Activated naive CD8-positive, alpha-beta T cell treated with anti-CD3 and anti-CD28 coated beads for 36 hours (primary cell): ENCODE measurements around the gene ZBTB17. TPM values are rescaled to one million over a fixed set of nuclear protein-coding genes. Genes with fewer than 3 reads are reported as not detected.

Experiments used
- DNase-seq: peaks from one replicate; pipeline ENCODE4 v3.0.0; 2021
- H3K27ac Mint-ChIP-seq: one replicate; pipeline ENCODE4 v1.8.0; 2022; ENCODE audit warnings: mild to moderate bottlenecking, moderate library complexity, mixed read lengths
- H3K27me3 Mint-ChIP-seq: one replicate; pipeline ENCODE4 v1.8.0; 2022; ENCODE audit warnings: mild to moderate bottlenecking, mixed read lengths
- H3K36me3 Mint-ChIP-seq: one replicate; pipeline ENCODE4 v1.8.0; 2021; ENCODE audit warnings: mild to moderate bottlenecking, mixed read lengths
- H3K4me1 Mint-ChIP-seq: one replicate; pipeline ENCODE4 v1.8.0; 2021; ENCODE audit warnings: mixed read lengths
- H3K4me3 Mint-ChIP-seq: one replicate; pipeline ENCODE4 v1.8.0; 2022; ENCODE audit warnings: mild to moderate bottlenecking, moderate library complexity, mixed read lengths
- H3K9me3 Mint-ChIP-seq: one replicate; pipeline ENCODE4 v1.8.0; 2022; ENCODE audit warnings: mixed read lengths
- total RNA-seq, 2 experiments: library from RNA; stranded (reverse); gene quantifications; one replicate each; pipeline ENCODE4 v1.2.3, GENCODE V29; 2021

The ZBTB17 gene
- total RNA-seq, 2 experiments from 2014 or later: 52.3 to 56.1 TPM

DNA sequence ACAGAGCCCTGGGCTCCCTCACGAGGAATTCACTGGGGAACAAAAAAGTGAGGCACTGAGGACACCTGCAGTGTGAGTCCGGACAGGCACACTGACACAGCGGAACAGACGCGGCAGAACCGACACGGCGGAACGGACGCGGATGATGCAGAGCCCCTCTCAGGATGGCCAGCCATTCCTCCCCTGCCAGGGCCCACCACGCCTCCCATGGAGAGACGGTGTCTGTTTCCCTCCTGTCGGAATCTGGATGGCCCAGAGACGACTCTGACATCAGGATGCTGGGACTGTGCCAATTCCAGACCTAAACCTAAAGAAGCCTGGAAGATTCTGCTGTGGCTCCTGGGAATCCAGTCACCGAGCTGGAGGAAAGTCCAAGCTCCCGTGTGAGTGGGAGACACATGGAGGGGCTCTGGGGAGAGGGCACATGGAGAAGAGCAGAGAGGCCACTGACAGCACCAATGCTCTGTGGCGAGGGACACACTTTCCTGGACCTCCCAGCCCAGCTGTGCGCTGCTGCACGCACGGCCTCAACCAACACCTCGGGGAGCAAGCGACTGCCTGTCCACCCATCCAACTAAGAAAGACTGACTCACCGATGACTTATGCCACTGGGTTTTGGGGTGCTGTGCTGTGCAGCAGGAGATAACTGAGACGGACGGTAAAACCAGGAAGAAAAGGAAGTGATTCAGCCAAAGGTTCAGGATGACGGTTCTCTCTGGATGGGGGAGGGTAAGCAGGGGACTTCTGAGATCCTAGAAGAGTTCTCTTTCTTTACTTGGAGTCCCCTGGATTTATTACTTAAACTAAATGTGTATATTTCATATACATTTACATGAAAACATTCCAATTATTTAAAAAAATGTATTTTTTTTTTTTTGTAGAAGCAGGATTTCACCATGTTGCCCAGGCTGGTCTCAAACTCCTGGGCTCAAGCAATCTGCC lies 23.3 kb downstream of the ZBTB17 start:
- Mint-ChIP-seq H3K27ac (peak overlapping the region; percentile 96), H3K9me3 (no peaks in the 10 kb centered on the region), H3K27me3 (no peaks in the 10 kb centered on the region), H3K4me3 (no peak overlapping the region), H3K36me3 (peaks cover 81% of the 10 kb centered on the region), H3K4me1 (peaks cover 92% of the 10 kb centered on the region)
- peak; percentile 45 for DNase-seq

DNA sequence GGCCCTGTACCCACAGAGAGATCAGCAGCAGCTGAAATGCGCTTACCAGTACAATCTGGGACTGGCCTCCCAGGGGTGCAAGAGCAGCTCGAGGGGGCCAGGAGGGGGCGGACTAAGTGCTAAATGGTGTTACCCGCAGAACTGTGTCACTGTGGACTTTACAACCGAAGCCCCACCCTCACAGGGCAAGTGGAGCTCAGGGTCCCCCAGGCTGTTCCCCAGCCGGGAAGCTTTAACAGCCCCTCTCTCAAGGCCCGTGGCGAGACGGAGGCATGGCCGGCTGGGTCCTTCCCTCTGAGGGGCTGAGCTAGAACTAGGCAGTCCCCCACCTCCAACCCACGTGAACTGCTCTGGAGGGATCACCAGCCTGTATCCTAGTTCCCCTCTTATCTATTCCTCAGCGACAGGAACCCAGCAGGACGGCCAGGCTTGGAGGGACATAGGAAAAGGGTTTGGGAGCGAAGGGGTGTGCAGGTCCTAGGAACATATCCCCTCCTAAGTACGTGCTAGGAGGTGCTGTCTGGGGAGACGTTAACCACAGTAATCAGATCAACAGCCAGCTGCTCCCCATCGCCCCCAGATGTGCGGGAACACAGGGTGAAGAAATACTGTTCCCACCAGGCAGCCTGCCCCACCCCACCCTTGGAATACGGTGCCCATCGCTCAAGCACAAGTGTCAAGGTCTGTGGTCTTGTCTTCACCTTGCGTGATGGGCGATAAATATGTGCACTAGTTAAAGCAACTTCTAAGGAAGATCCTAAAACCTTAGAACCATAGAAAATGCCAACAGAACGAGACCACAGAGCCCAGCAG lies 24.4 kb downstream of the ZBTB17 start:
- peak; percentile 57 for DNase-seq
- no peaks in the 10 kb centered on the region for H3K9me3 Mint-ChIP-seq
- peak overlapping the region; percentile 96 for H3K27ac Mint-ChIP-seq
- no peaks in the 10 kb centered on the region for H3K27me3 Mint-ChIP-seq
- H3K4me3 Mint-ChIP-seq: peak overlapping the region; percentile 64
- H3K36me3 Mint-ChIP-seq: peaks cover 82% of the 10 kb centered on the region
- peaks cover 90% of the 10 kb centered on the region for H3K4me1 Mint-ChIP-seq

DNA sequence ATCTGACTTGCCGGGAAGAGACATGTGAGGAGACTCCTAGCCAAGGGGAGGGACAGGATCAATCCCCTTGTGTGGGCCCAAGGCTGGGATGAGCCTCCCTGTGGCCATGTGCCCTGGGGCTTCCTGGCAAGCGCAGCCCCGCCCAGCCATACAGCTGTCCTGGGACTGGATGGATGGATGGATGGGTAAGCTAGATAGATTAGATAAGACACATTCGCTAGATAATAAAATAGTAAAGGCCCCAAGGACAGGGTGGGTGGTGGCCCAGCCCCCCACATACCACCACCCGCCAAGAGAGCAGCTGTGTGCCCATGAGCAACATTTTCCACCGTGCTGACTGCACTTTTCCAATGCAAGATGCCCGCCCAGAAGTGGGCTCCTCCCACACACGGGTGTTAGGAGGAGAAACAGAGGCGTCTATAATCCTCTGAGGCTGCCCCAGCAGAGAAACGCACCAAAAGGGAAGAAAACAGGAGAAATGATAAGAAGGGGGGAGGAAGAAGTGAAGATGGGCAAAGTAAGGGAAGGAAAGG lies 25.1 kb downstream of the ZBTB17 start:
- Mint-ChIP-seq H3K36me3 (peaks cover 77% of the 10 kb centered on the region), H3K9me3 (no peaks in the 10 kb centered on the region), H3K4me1 (peaks cover 85% of the 10 kb centered on the region), H3K4me3 (peak overlapping the region; percentile 64), H3K27ac (peak overlapping the region; percentile 96), H3K27me3 (no peaks in the 10 kb centered on the region)
- peak; percentile 89 for DNase-seq

DNA sequence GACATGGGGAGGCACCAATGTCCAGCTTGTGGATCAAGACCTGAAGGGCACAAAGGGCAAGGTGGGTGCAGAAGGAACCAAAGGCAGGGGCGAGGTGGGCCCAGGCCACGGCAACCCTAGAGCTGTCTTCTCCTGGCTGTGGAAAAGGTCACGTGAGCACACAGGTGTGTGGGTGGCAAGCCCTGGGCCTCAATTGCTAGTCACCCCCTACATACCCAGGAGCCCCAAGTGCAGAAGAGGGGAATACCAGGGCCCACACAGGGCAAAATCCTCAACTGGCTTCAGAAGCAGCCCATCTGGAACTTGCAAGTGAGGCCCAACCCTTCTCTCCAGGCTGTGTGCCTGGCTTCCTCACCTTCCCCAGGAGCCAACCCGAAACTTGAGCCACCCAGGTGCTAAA lies 25.6 kb downstream of the ZBTB17 start:
- Mint-ChIP-seq H3K9me3 (no peaks in the 10 kb centered on the region), H3K4me1 (peaks cover 81% of the 10 kb centered on the region), H3K27ac (peak overlapping the region; percentile 96), H3K36me3 (peaks cover 75% of the 10 kb centered on the region), H3K27me3 (no peaks in the 10 kb centered on the region), H3K4me3 (peak overlapping the region; percentile 64)
- DNase-seq: peak; percentile 71

DNA sequence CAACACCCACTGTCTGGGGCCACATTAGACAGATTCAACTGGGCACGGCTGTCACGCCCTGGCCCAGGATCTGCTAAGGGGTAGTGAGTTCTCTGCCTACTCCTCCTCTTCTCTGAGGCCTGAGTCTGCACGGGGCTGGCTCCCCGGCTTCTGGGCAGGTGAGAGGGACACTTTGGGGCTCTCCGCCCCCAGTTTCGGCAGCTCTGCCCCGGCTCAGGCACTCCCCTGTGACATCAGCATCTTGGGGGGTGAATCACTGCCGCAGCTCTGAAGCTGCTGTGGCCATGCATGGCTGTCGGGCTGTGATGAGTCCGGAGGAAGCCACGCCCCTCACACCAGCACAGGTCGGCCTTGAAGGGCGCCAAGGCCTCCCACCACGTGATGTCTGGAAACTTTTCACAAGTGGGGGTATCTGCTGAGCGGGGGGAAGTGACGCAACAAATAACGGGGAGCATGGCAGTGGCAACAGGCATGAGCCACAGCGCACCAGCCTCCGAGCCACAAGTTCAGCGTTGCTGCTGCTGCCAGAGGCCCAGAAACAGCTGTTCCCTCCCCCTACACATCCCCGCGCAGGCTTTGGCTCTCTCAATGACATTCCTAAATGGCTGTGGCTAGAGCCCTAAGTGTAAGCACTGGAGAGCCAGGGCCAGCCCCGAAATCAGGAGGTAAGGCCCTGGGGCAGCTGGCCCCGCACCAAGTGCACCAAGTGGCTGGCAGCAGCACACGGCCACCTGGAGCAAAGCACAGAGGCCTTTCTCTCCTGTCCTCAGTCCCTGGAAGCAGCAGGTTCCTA lies 26.3 kb downstream of the ZBTB17 start:
- Mint-ChIP-seq H3K36me3 (peaks cover 70% of the 10 kb centered on the region), H3K27ac (peak overlapping the region; percentile 96), H3K27me3 (no peaks in the 10 kb centered on the region), H3K4me3 (peak overlapping the region; percentile 72), H3K4me1 (peaks cover 77% of the 10 kb centered on the region), H3K9me3 (no peaks in the 10 kb centered on the region)
- peak; percentile 90 for DNase-seq

DNA sequence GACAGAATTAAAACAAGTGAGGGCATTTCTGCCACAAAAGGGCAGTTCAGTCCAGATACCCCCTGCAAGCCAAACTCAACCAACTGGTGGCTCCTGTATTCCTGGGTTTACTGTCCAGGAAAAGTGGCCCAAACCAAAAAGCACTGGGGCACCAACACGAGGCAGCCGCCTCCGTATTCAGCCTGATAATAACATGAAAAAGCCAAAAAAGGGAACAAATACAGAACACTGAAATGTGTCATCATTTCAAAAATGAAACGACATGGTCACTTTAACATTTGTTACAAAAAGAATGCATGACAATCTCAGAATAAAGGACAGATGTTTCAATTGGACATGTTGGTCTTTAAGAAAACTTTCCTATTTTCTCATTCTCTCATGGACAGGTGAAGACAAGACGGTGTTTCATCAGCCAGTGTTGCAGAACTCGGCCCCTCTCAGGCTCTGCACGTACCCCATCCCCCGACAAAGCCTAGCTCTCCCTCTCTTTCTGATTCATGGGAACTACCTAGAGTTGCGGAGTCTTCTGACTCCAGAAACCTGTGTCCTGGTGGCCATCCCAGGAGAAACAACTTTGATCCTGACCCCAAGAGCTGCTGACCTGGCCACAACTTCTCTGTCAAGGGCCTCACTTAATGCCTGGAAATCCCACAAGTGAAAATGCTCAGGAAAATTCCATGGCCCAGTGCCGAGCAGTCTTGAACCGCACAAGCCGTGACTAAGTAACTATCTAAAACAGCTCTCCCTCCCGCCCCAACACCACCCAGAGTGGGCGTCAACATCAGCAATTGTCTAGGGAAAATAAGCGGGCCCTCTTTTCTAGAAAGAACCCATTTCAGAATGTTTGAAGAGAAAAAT lies 27.1 kb downstream of the ZBTB17 start:
- no peak for DNase-seq
- H3K27ac Mint-ChIP-seq: peak overlapping the region; percentile 96
- no peaks in the 10 kb centered on the region for H3K9me3 Mint-ChIP-seq
- no peaks in the 10 kb centered on the region for H3K27me3 Mint-ChIP-seq
- H3K4me1 Mint-ChIP-seq: peaks cover 70% of the 10 kb centered on the region
- peak overlapping the region; percentile 72 for H3K4me3 Mint-ChIP-seq
- peaks cover 64% of the 10 kb centered on the region for H3K36me3 Mint-ChIP-seq

DNA sequence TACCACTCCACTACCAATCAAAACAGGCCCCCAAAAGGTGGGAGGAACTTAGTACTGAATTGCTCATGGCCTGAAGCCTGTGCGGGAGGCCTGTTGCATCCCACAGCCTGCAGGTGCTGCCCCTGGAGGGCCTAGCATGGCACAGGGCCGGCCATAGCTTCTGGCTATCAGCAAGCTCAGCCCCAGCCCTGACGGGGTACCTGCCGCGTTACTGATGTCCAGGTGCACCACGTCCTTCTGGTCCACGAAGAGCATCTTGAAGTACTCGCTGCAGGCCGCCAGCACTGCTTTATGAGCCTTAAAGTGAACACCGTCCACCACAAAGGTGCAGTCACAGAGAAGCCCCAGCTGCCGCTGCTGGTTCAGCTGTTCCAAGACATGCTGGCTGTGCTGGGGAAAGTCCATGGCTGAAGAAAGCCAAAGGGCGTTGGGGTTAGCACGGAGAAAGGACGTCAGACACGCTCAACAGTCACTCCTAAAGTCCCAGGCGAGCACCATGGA lies 27.8 kb downstream of the ZBTB17 start:
- no peak for DNase-seq
- no peaks in the 10 kb centered on the region for H3K27me3 Mint-ChIP-seq
- no peaks in the 10 kb centered on the region for H3K9me3 Mint-ChIP-seq
- peak overlapping the region; percentile 96 for H3K27ac Mint-ChIP-seq
- H3K36me3 Mint-ChIP-seq: peaks cover 58% of the 10 kb centered on the region
- no peak overlapping the region for H3K4me3 Mint-ChIP-seq
- H3K4me1 Mint-ChIP-seq: peaks cover 63% of the 10 kb centered on the region

DNA sequence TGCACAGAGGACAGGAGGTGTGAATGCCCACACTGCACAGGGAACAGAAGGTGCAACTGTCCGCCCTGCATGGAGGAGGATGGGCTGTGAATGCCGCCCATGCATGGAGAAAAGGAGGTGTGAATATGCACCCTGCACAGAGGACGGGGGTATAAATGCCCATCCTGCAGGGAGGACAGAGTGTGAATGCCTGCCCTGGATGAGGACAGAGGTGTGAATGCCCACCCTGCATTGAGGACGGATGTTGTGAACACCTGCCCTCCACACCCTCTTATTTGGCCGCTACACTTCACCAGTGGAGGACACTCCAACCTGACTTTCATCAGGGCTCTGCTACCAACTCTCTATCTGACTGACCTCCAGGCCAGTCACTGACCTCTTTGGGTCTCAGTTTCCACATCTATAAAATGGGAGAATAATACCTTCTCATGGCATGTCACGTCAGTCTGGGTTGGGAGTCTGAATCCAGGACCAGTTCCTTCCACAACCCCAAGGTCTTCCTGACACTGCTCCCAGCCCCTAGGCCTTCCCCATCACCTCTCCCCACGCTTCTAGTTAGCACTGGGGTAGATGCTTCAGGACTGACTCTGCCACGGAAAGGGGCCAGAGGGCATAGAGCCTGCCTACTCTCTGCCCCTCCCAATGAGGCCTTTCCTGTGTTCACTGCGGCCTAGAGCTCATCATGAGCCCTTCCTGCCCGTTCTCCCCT lies 28.4 kb downstream of the ZBTB17 start:
- peak overlapping the region; percentile 96 for H3K27ac Mint-ChIP-seq
- peaks cover 55% of the 10 kb centered on the region for H3K36me3 Mint-ChIP-seq
- peaks cover 58% of the 10 kb centered on the region for H3K4me1 Mint-ChIP-seq
- no peaks in the 10 kb centered on the region for H3K9me3 Mint-ChIP-seq
- H3K4me3 Mint-ChIP-seq: no peak overlapping the region
- no peak for DNase-seq
- H3K27me3 Mint-ChIP-seq: no peaks in the 10 kb centered on the region

DNA sequence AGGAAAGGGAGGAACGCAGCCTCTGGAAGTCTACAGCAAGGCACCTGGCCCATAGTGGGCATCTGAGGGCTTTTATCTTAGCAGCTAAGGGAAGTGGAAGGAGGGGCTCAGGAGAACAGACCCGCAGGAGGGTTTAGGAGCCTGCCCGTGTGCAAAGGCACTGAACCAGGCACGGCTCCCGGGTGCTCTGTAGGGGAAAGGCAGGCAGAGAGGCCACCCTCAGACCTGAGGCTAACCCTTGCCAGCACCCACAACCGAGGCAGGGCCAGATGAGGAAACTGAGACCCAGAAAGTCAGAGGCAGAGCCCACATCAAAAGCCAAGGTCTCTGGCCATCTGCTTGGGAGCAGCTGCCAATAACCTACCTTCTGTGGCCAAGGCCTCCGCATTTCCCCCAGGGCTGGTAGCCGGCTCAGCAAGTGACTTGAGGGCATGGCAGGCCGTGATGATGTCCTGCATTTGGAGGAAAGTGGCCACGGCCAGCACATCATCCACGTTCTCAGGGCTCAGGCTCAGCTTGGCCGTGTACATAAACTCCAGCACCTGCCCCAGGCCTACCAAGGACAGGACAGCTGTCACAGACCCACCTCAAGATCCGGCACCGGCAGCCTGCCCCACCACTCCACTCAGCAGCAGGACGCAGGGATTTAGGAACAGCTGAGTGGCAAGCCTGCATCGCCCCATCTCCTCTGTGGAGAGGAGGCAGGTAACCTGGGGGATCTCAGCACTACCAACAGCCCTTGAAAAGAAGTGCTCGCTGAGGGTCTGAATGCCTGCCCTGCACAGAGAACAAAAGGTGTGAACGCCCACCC lies 29.1 kb downstream of the ZBTB17 start:
- Mint-ChIP-seq H3K27me3 (no peaks in the 10 kb centered on the region), H3K4me3 (no peak overlapping the region), H3K4me1 (peaks cover 51% of the 10 kb centered on the region), H3K27ac (peak overlapping the region; percentile 77), H3K36me3 (peaks cover 48% of the 10 kb centered on the region), H3K9me3 (no peaks in the 10 kb centered on the region)
- DNase-seq: no peak

DNA sequence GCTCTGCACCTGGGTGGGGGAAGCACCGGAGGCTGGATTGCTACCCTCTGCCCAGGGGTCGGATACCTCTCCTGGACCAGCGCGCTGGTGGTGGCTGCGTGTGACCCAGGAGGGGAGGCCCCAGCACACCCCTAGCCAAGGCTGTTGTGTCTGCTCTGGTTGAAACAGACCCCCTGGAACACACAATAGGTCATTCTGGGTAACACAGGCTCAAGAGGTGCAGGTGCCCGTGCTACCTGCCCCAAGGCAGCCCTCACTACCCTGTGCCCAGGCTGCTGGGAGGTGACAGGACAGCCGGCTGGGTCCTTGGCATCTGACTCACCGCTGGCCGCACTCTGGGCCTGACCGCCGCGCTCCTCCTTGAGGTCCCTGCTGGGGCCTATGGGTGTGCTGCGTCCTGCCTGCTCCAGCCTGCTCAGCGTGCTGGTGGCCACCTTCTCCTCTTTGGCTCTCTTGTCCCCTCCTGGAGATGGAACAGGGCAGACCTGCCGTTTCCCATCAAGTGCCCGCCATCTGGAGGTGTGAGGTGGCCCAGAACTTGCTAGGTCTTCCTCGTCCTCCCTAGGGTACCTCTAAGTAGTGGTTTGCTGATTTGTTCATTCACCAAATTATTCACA lies 30.0 kb downstream of the ZBTB17 start:
- Mint-ChIP-seq H3K4me1 (peaks cover 42% of the 10 kb centered on the region), H3K4me3 (no peak overlapping the region), H3K27me3 (no peaks in the 10 kb centered on the region), H3K9me3 (no peaks in the 10 kb centered on the region), H3K27ac (peak overlapping the region; percentile 77), H3K36me3 (peaks cover 41% of the 10 kb centered on the region)
- DNase-seq: no peak

DNA sequence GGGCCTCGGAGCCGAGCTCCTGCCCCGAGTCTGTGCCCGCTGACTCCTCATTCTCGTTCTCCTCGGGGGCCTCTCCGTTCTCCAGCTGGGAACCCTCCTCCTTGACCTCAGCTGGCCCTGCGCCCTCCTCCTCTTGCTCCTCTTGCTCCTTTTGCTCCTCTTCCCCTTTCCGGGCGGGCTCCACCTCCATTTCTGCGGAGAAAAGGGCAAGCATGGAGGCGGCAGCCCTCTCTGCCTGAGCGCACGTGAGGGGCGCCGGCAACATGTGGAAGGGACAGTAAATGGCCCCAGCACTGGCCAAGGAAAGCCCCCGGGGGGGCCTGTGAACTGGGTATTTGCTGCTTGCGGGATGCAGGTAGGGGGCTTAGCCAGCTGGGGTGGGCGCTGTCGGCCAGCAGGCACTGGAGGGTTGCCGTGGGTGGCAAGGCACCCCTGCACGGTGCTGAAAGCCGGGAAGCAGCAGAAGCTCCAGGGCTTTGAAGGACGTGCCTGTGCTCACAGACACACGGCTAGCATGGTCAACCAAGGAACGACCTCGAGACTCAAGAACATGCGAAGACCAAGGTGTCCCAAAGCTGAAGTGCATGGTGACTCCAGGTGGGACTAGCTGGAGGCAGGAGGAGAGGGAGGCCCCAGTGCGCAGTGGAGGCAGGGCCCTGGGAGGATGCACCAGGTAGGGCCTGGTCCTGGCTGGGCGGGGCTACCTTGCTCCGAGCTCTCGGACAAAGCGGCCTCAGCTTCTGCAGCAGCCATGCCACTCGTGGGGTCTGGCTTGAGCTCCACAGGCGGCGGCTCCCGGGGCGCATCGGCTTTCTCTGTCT lies 30.7 kb downstream of the ZBTB17 start:
- no peak overlapping the region for H3K27ac Mint-ChIP-seq
- H3K27me3 Mint-ChIP-seq: no peaks in the 10 kb centered on the region
- DNase-seq: no peak
- H3K9me3 Mint-ChIP-seq: no peaks in the 10 kb centered on the region
- no peak overlapping the region for H3K4me3 Mint-ChIP-seq
- peaks cover 40% of the 10 kb centered on the region for H3K36me3 Mint-ChIP-seq
- peaks cover 35% of the 10 kb centered on the region for H3K4me1 Mint-ChIP-seq
